HG03442 (cell line): ENCODE results near the gene UBE2L6.
A peak's percentile ranks its signal among the peaks of the same experiment; 100 is the strongest.
"Not testable (repeated sequence)": the region's sequence is repeated elsewhere in the genome, so short reads cannot be mapped to it uniquely, and the experiment has no call there.

ENCODE experiments used
- ATAC-seq: cut with Tn5 transposase; IDR thresholded peaks from one replicate; pipeline ENCODE4 v1.9.1; 2021; ENCODE audit warnings: mild to moderate bottlenecking, moderate library complexity; ENCODE audit not compliant: unreplicated experiment

UBE2L6 gene

GRCh38 chr11:57568330-57568766, 876 bp upstream of the UBE2L6 start:
- ATAC-seq = peak; percentile 0

GRCh38 chr11:57566905-57567514, 462 bp downstream of the UBE2L6 start:
- ATAC-seq = peak; percentile 1

- ATAC-seq = peak; percentile 54
Observed at GRCh38 chr11:57566005-57566904, 1.2 kb downstream of the UBE2L6 start.

GRCh38 chr11:57562596-57562995, 4.9 kb downstream of the UBE2L6 start:
- no peak for ATAC-seq

GRCh38 chr11:57560146-57560545, 7.3 kb downstream of the UBE2L6 start:
- ATAC-seq = no peak

- no peak for ATAC-seq
Observed at GRCh38 chr11:57556041-57556440, 11.4 kb downstream of the UBE2L6 start.

- ATAC-seq = no peak
Observed at GRCh38 chr11:57555393-57555792, 12.1 kb downstream of the UBE2L6 start.

- ATAC-seq = no peak
Observed at GRCh38 chr11:57552479-57552878, 15.0 kb downstream of the UBE2L6 start.

GRCh38 chr11:57551941-57552340, 15.5 kb downstream of the UBE2L6 start:
- no peak for ATAC-seq

- no peak for ATAC-seq
Observed at GRCh38 chr11:57549983-57550382, 17.5 kb downstream of the UBE2L6 start.

GRCh38 chr11:57547854-57548377, 19.6 kb downstream of the UBE2L6 start:
- peak; percentile 83 for ATAC-seq

- ATAC-seq = peak; percentile 78
Observed at GRCh38 chr11:57546869-57547475, 20.5 kb downstream of the UBE2L6 start.

- no peak for ATAC-seq
Observed at GRCh38 chr11:57546451-57546850, 21.0 kb downstream of the UBE2L6 start.

GRCh38 chr11:57545883-57546282, 21.6 kb downstream of the UBE2L6 start:
- ATAC-seq = no peak

GRCh38 chr11:57544566-57544965, 22.9 kb downstream of the UBE2L6 start:
- no peak for ATAC-seq

- no peak for ATAC-seq
Observed at GRCh38 chr11:57543593-57543992, 23.9 kb downstream of the UBE2L6 start.

GRCh38 chr11:57542582-57542981, 24.9 kb downstream of the UBE2L6 start:
- no peak for ATAC-seq

- ATAC-seq = no peak
Observed at GRCh38 chr11:57541169-57541568, 26.3 kb downstream of the UBE2L6 start.

- no peak for ATAC-seq
Observed at GRCh38 chr11:57539342-57539741, 28.1 kb downstream of the UBE2L6 start.

- no peak for ATAC-seq
Observed at GRCh38 chr11:57536947-57537619, 30.4 kb downstream of the UBE2L6 start, which contains the start of gene SMTNL1. SMTNL1 (plus strand) TSS chr11:57537595; CDS start chr11:57542643, 5,048 bp downstream.

- not testable (repeated sequence) for ATAC-seq
Observed at GRCh38 chr11:57534449-57534848, 33.0 kb downstream of the UBE2L6 start.
